NCI-H748 (cell line): ENCODE results near the gene AUTS2.

Source experiments
- DNase-seq: peaks from one replicate; lab custom pipeline; 2025; ENCODE audit not compliant: unreplicated experiment; lab: John Stamatoyannopoulos, UW

AUTS2 gene

DNA sequence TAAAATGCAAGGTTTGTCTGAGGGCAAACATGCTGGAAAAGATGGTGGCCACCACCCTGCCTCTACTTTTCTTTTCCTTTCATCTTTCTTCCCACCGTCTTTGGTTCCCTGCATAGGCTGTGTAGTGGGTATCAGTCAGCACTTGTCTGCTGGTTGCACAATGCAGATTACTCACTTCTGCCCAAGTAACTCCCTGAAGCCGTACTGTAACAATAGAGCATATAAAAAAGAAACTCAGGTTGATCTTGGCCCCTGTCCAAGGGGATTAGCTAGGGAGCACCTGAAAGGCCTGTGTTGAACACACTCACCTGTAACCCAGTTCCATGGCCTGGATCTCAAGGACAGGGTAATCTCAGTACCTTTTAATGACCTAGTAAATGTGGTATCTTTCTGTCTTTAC lies 1000.7 kb downstream of the AUTS2 start:
- peak; percentile 80 for DNase-seq

DNA sequence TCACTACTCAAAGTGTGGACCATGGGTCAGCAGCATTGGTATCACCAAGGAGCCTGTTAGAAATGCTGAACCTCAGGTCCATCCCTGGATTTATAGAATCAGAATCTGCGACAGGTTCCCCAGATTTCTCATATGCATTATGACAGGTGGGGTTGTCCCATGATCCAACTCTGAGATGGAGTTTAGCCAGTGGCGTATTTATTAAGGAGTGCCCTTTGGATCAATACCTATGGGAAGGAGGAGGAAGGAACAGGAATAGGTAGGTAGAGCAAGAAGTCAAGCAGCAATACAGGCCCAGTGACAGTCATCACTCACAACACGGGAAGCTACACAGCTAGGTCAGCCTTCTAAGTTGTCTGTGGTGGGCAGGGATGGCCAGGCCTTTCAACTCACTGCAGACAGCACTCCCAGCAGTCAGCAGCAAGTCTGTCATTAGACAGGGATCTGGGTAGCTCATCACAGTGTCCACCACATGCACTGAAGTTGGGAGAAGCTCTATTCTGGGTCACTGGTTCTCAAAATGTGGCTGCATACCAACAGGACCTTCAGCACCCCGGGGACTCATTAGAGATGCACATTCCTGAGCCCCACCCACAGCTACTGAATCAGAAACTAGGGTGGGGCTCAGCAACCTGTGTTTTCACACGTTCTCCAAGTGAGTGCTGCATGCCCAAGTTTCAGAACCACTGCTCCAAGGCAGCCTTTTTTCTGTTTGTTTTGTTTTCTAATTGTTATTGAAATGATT lies 1001.3 kb downstream of the AUTS2 start:
- DNase-seq, result no peak

DNA sequence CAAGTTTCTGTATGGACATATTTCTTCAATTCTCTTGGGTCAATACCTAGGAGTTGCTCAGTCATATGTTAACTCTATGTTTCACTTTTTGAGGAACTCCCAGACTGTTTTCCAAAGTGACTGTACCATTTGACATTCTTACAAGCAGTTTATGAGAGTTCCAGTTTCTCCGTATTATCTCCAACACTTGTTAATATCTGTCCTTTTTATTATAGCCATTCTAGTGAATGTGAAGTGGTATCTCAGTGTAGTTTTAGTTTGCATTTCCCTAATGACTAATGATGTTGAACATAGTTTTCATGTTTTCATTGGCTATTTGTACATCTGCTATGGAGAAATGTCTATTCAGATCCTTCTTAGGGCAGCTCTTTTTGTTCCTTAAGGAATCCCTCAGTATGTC lies 1002.7 kb downstream of the AUTS2 start:
- no peak for DNase-seq

DNA sequence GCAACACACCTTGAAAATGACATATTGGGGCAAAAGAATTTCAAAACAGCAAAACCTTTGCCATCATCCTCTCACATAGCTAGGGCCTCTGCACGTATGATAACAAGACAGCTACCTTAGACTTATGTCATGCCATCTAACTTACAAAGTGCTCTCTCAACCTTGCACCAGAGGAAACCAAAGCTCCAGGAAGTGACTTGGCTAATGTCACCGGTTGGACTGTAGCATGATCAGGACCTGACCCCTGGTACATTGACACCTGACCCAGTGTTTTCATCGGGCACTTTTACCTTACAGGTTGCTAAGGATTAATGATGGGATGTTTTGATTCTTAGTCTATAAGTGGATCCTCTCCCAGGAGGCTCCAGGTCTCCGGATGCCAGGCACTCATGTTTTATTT lies 1003.8 kb downstream of the AUTS2 start:
- no peak for DNase-seq

DNA sequence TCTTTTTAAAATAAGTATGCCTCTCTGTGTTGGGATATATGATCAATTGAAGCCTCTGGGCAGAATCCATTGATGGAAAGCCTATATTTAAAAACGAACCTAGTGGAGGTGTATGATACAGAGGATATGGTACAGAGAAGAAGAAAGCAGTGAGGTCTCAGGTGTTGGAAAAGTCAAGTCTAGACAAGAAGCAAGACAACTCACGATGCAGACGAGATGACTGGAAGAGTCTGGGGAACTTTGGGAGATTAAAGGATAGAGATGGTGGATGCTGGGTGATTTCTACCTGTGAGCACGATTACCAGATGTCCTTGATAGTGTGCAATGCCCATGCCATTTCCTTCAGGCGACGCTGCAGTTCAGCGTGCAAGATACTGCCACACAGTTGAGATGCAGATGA lies 1009.0 kb downstream of the AUTS2 start:
- DNase-seq, result no peak

DNA sequence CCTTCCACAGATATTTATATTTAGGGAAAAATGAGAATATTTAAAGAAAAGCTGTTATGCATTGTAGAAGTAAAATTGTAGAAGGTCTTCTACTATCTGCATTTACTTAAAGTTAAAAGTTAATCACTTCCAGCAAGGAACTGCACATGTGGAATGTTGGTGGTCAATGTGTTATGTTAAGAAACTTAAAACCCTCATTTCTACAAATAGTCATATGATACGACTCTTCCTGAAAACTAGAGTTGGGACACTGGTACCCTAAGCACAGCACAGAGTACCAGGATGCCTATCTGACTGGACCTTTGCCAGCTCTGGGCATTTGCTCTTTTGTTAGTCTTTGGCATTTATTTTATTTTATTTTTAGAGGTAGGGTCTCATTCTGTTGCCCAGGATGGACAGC lies 1009.5 kb downstream of the AUTS2 start:
- no peak for DNase-seq

DNA sequence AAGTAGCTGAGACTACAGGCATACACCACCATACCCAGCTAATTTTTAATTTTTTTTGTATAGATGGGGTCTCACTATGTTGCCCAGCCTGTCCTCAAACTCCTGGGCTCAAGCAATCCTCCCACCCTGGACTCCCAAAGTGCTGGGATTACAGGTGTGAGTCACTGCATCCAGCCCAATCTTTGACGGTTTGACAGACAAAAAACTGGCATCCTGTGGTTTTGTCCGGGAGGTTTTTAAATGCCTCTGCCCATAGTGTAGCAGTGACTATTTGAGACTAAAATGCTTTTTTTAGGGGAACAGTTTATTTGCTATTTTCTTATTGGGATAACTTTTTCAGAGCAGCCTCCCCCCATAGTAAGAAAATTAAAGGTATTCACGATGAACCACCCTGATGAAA lies 1010.0 kb downstream of the AUTS2 start:
- DNase-seq, result no peak

DNA sequence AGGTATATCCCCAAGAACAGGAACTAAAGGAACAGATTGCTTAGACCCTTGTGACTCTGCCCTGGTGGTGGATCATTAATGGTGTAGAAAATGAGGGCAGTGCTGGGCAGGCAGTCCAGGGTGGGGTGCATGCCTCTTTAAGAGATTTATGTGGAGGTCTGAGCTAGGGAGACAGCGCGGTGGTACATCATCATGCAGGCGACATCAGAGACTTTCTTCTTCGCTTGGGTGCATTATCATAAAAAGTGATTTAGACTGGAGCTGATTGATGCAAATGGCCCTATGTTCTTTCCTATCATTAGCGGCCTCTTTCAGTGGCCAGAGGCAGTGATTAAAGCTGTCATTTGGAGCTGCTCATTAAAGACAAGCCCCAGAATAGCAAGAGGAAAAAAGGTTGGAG lies 1014.5 kb downstream of the AUTS2 start:
- peak; percentile 58 for DNase-seq

DNA sequence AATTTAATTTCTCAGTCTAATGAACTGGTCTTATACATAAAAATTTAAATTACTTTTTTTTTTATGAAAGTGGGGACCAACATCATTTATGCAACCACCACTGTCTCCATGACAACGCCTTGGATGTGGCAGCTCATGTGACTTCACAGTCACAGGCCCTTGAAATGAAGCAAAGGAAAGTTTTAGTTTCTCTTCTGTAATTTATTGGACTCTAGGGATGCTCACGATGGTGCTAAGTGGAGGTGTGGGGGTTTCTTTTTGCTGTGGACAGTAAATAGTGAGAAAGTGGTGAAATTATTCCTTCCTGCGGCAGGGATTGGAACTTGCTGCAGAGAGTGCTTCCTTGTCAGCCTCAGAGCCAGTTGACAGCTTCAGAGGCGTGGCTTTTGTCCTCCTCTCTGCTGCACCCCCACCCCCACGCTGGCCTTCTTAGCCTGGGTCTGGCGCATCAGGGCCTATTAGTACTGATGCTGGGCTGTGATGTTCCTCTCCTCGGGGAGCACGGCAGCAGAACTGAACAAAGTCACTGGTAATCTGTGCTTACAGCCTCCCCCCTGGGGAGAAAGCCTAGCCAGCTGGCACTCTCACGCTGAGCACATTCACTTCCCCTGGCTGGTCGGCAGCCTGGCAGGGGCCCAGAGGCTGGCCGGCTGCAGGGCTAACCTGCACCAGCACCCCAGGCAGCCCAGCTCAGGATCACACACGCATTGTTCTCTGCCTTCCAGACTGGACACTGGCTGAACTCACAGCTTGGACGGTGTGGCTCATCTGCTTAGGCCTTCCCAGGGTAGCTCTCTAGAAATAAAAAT lies 1016.2 kb downstream of the AUTS2 start:
- peak; percentile 82 for DNase-seq

DNA sequence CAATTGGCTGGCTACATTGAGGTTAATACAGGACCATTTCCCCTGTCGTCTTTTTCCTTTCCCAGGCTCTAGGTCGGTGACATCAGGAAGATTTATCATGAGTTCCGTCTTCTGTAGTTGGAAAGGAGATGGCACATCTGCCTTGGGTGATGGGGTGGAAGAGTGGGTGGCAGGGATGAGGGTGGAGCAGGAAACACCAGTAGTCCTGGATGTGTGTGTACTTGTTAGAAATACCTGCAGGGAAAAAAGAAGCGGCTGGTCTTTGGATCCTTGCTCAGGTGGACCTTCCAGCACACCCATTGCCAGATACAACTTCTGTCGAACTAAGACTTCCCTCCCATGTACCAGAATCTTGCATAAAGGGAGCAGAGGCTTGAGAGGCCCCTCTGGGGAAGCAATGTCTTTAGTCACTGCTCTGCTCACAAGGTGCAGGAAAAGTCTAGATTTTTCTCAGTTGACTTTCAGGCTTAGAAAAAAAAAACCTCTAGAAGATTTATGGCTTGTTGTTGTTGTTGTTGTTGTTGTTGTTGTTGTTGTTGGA lies 1016.9 kb downstream of the AUTS2 start:
- DNase-seq, result no peak

DNA sequence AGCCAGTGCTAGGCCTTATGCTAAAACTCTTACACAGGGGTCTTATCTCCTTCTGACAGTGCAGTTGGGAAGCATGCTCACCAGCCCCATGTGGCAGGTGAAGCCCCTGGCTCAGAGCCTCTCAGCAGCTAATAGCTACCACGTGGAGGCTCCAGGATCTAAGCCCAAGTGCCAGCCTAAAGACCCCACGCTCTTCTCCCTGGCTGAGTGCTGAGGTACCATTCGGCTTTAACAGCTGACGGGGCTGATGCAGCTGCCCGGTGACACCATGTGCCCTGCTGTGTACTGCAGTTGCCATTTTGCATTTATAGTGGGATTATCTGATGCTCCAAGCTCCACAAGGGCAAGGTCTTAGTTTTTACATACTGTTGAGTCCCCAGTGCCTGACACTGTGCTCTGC lies 1017.9 kb downstream of the AUTS2 start:
- no peak for DNase-seq

DNA sequence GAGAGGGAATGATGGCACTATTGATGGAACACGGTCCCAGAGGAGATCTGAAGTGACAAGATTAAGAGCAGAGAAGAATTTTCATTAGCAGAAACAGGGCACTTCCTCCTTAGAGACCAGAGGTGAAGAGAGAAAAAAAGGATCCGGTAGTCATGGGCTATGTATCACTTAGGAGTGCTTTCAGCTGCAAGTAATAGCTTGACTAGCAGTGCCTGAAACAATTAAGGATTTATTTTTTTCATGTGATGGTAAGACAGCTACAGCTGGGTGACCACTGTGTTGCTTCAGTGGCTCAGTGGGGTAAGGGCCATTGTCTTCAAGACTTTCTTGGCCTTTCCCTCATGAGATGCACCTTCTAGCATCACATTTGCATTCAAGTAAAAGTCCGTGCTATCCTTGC lies 1018.5 kb downstream of the AUTS2 start:
- DNase-seq, result no peak

DNA sequence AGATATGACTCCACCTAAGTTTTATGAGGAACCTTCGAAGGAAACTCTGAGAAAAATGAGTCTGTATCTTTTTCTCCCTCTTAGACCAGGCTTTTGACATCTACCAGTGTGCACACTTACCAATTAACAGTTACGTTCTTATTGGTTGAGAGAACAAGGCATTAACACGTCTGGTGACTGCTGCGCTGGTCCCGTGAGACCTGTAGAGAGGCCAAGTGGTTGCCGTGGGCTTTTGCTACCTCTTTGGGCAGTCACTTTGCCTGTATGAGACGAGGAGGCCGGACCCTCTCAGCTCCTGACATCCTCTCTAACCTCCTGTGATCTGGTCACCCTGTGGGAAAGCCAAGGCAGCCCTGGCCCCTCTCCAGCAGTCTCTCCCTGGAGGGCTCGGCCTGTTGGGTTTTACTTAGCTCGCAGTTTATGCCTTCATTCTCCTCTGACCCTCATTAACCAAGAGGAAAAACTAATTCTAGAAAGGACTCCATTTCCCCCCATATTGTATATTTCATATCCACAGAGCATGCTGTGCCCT lies 1019.8 kb downstream of the AUTS2 start:
- DNase-seq, result no peak

DNA sequence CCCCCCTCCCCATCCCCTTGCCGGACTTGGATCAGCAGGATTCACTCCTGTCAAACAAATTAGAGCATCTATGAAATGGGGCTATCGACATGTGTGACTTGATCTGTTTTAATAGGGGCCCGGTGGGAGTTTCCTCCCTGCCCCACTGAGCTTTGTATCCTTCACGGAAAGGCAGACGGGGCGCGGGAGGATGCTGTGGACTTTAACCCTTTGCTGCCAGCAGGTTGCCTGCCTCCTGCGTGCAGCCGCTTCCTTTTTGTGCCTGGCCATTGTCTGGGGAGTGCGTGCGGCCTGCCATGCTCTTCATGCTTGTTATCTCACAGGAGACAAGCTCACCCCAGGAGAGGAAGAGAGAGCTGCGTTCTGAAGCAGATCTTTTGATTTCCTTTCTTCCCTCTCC lies 1020.9 kb downstream of the AUTS2 start:
- peak; percentile 91 for DNase-seq

DNA sequence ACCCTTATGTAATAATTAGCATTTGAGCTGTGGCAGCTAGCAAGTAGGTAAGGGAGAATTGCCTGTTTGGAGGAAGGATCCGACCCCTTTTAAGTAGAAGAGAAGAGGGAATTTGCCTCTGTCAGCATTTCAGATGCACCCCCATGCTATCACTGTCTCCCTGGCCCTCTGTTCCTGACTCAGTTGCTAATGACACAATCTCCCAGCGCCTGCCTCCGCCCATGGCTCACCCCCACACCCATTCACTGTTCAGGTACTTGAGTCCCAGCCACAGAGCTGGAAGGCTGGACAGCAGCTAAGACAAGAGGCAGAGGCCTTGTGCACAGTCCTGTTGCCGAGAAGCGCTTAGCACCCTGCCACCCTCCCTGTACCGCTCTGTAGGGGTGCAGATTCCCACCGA lies 1021.4 kb downstream of the AUTS2 start:
- peak; percentile 61 for DNase-seq

DNA sequence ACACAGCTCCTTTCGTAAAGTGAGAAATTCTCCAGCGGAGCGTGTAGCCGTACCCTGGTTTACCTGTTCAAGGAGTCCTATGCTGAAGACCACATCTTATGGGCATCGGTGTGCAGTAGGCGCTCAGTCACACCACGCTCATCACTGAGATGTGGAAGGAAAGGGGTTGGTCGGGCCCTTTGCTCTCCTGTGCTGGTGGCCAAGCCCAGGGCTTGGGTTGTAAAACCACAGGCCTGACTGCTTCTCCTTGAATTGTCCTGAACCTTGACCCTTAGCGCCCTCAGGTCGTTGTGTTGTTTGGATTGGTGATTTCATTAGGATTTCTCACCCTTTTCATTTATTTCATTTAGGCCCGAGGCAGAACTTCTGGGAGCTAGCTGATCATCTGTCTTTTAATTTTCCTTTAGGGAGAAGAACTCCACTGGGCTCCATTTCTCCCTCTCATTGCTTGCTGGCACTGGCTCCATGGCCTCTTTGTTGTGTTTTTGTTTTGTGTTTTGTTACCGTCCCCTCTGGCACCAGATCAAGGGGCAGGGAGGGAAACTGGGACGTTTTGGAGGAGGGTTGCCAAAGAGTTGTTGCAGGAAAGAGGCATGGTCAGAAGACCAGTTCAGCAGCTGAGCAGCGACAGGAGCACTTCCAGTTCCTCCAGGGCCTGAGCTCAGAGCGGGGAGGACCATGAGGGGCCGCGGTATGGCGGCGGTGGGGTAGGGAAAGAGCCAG lies 1022.2 kb downstream of the AUTS2 start:
- DNase-seq, result no peak

DNA sequence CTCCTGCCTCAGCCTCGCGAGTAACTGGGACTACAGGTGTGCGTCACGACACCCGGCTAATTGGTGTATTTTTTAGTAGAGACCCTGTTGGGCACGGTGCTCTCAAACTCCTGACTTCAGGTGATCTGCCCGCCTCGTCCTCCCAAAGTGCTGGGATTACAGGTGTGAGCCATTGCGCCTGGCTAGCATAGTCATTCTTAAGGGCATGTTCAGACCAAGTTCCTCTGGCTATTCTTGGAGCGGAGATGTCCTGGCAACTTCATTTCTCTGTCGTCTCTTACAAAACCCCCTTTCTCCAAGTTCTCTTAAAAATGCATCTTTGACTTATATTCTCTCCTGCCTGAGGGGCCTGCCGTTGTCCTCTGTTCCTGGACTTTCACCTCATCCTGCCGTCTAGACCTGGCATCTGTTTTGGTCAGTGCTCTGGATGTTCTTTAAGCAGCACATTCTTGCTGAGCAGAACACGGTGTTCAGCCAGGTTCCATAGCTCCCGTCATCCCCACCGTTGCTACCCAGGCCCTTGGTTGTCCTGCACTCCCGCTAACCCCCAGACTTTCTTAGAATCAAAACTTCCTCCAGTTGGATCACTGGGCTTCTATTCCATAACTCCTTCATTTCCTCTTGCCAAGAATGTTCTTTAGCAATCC lies 1023.8 kb downstream of the AUTS2 start:
- no peak for DNase-seq

DNA sequence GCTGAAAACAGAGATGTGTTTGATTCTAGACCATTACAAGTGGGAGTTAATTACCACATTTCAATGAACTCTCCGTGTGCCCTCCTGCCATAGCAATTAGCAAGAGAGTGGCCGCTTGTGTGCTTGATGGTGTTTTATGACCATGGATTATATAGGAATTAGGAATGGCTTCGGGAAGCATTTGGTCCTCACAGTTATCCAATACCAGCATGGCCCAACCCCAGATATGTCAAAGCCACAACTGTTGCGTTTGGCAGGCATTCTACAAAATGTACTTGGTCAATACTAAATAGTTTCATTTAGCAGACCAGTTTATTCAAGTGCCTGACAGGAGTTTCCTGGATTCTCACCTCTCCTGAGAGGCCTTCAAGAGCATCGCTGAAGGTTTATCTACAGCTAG lies 1024.7 kb downstream of the AUTS2 start:
- peak; percentile 50 for DNase-seq

DNA sequence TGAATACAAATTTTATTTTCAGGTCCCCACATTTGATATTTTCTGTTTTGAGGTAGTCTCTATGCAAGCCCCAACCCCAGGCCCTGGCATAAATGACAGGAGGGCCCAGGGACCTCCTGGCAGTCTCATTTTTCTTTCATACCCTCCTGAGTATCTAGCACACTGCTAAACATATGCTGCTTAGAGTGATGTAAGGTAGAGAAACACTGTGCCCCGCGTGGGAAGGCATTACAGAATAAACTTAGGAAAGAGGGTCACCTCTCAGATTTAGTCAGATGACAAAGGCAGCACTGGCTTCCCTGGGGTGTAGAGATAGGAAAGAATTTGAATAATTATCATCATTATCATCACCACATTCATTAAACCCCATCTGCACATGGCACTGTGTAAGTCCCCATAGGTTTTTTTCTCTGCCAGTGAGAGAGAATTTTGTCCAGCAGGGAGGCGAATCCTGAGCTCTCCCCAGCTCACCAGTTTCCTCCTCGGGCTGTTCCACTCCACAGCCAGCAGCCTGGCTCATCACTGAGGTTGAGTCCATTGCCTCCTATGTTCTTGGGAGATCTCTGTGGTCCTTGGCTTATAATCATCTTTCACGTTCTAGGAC lies 1026.3 kb downstream of the AUTS2 start:
- DNase-seq, result no peak

DNA sequence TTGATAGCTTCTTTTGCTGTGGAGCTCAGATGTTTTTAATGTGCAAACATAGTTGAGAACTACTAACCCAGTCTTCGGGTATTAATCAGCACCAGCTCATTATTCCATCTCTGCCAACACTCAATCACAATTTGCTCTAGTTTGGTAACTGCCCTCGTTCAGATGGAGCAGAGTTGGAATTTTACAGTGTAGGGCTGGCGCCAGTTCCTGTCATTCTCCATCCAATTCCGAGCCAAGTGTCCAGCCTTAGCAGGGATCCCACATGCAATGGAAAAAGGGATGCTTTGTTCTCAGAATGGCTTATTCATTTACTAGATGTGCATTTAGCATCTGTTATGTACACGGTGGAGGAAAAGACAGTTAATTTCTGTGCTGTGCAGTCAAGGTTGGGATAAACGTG lies 1029.2 kb downstream of the AUTS2 start:
- DNase-seq, result no peak

DNA sequence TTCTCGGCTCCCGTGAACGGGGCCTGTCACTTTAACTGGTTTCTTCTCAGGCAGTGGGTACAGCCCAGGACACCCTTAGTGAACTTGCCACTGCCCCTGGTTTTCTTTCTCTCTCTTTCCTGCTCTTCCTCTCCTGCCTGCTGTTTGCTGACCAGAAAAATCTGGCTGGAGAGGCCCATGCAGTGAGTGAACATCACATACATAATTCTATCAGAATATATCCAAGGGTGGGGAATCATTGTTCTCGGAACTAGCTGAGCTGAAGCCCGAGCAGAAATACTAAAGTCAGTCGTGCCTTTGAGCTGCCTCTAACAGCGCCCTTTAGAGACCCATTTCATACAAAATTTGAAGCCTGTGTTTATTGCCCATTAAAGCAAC lies 1032.2 kb downstream of the AUTS2 start:
- DNase-seq, result no peak
